T47D (cell line): Measurements from ENCODE around the gene DNM3.

ENCODE experiments used
- DNase-seq, 2 experiments: peaks; one replicate each; pipeline versions ENCODE4 v3.0.0 to v3.0.0-alpha.2; 2011 to 2012; ENCODE audit warnings: low read depth in 1 of 2, low spot score in 1 of 2
- JUND ChIP-seq: IDR thresholded peaks from 2 replicates; pipeline ENCODE4 v1.6.1; 2012; ENCODE audit warnings: low read depth
- in situ Hi-C: cut with HindIII; loops from 2 replicates; pipeline ENCODE4 v1.10.0; 2016; ENCODE audit warnings: low sequenced_read_pairs, low pct_unique_long_range_greater_than_20kb

The DNM3 gene

DNA sequence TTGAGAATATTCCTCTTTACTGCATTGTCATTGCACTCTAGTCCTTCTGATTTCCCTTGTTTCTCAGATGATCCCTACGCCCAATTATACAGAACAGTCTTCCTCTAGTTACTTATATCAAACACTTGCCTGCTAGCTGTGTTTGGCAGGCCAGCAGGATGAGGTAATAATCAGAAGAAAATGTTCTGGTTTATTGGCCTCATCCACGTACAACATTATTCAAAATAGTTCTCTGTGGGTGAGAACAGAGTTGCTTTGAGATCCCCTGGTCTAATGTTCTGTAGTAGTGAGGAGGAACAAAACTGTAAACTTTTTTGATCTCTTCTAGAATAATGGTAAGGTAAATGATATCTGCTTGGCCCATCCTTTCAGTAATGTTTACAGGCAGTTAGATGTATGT lies 556.9 kb downstream of the DNM3 start:
- DNase-seq, result no peak
- no peak for TF ChIP-seq JUND
- in situ Hi-C loops, result no loop called here

DNA sequence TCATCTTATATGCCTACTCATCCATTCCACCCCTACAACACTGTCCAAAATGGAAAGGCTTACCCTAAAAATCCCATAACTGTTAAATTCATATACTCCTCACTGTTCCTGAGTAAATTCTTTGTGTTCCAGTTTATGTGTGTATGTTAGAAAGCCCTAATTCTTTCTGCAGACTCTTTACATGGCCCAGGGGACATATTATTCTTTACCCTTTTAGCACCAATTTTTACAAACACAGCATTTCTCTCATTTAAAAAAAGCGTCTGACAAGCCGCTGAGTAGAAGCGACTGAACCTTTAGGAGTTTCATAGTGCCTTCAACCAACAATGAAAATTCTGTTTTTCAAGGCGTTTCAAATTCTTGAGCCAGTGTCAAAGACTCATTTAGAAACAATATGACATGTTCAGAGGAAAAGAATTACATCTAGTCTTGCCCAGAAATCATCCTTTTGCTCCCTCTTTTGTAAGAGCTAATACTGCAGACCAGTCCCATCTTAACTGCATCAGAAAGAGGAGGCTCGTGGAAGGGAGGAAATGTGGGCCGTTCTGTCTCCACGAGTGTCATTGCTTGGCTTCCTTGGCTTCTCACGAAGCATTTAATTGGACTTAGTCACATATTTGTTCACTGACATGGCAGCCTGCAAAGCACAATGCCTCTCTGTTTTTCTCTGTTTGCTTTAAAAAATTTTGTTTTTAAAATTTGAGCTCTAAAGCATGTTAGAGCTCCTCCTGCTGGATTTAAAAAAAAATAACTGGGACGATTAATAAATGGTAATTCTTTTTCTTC lies 557.9 kb downstream of the DNM3 start:
- in situ Hi-C loops, result no loop called here
- no peak for TF ChIP-seq JUND
- peak; percentile 22 to 71 for DNase-seq

DNA sequence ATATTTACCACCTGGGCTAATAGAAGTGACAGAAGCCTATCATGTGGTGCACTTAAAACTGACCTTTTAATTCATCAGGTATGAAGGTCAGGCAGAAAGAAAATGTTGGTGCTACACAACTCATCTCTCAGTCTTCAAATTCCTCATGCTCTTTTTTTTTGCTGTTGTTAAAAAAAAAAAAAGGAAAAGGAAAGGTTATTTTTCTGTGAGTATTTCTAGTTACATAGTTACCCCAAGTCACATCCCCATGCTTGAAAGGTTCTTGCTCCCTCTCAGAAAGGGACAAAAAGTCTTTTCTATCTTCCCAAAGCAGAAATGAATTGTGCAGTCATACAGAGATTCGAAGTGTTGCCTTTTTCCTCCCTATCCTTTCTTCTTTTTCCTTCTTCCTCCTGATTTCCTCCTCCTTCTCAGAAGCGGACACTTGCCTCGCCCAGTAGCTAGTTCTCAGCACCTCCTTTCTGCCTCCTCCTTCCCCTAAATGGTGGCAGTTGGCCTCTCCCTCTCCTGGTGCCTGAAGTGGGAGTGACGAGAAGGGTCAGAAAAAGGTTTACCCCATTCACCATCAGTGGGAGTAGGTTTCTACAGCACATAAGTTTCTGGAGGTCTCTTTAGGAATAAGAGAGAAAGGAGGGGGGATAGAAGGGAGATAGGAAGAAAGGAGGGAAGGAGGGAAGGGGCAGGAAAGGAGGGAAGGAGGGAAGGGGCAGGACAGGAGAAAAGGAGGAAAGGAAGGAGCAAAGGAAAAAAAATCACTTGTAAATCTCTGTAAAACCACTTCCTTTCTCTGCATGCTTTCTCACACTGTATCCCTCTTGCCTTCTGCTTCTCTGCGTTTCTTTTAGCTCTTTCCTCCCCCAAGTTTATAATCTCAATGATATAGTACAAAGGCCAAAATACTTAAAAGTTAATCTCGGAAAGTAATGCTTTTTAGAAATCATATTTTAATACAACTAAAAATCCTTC lies 558.7 kb downstream of the DNM3 start:
- in situ Hi-C loops, result no loop called here
- TF ChIP-seq JUND, result no peak
- no peak for DNase-seq

DNA sequence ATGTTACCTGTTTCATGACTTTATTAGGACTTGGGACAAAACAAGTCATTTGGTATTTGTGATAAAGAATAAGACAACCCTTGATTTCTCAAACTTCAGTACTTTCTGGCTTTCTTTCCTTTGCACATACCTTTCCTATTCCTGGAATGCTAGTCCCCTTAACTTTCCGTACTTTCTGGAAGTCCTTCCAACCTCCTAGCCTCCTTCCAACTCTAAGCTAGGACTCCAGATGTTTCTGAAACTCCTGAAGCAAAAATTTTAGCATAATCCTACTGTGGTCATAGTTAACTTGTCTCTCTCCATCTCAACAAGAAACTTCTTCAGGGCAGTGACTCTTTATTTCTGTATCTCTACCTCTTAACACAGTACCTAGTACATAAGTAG lies 559.4 kb downstream of the DNM3 start:
- no peak for TF ChIP-seq JUND
- DNase-seq, result no peak
- in situ Hi-C loops, result no loop called here

DNA sequence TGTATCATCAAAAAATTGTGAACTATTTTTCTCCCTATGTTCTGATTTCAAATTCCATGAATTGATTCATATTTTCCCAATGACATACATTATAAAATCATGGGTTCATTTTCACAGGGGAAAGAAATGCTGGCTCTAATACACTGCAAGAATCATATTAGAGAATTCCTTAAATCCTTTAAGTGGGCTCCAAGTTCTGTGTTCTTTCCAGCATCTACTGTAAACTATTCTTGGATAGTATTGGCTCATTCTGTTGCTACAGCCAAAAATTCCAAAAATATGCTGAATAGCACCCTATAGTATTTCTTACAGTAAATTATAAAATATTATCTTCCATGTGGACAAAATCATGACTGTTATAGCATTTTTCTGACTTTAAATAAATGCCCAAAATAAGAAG lies 560.2 kb downstream of the DNM3 start:
- DNase-seq, result no peak
- TF ChIP-seq JUND, result no peak
- in situ Hi-C loops, result no loop called here

DNA sequence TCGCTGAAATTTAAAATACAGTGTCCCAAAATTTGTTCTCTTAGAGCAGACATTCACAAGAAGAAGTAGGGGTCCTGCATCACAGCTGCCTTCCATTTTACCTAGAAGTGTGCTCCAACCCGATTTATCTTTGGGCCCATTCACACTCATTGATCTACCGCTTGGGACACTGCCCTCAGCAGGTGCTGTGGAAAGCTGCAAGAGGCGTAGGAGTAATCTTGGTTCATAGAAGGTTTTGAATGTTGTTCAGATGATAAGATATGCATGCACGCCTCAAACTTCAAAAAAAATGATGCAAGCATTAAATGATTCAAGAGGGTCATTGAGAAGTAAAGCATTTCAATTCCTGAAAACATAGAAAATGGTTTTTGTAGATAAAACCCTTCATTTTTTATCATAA lies 560.6 kb downstream of the DNM3 start:
- TF ChIP-seq JUND, result no peak
- in situ Hi-C loops, result no loop called here
- peak in 1 of 2 experiments; percentile 57 for DNase-seq

DNA sequence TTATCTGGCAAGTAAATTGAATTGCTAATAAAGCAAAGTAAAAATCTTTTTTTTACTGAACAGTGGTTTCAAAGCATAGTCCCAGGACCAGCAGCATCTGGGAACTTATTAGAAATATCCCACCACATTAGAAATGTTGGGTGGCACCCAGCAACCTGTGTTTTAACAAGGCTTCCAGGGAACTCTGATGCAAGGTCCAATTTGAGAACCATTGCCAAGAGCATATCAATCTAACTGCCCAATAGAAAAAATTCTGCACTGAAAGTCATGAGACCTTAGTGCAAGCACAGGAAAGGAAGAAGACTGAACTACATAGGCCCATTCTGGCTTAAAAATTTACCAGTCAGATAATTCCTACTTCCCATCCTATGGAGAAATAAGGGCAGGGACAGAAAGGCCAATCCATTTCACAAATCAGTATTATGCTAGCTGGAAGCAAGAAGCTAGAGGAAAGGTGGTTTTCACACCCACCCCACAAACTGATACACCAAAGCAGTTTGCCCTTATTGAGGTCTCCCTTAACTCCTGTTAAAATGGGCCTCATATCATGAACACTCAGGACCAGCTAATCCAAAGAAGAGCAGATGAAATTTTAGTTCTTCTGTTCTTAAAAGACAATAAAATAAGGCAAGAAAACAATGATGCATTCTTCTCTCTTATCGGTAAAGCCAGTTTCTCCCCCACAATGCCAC lies 561.7 kb downstream of the DNM3 start:
- in situ Hi-C loops, result no loop called here
- no peak for DNase-seq
- TF ChIP-seq JUND, result no peak

DNA sequence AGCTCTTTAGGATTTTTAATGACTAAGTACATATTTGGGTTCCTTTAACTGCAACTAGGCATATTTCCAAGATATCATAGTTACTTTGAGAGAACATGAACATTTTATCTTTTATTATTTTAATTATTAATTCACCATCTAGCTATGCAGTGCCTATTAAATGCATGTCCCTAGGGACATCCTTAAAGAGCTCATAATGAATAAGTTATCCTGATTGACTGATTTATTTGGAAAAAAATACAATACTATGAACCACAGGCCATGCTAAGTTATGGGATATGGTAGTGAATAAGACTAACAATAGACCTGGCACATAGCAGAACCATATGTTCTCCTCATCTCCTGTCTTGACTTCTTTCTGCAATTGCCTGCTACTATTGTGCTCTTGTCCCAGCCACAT lies 562.8 kb downstream of the DNM3 start:
- no peak for DNase-seq
- TF ChIP-seq JUND, result no peak
- in situ Hi-C loops, result no loop called here

DNA sequence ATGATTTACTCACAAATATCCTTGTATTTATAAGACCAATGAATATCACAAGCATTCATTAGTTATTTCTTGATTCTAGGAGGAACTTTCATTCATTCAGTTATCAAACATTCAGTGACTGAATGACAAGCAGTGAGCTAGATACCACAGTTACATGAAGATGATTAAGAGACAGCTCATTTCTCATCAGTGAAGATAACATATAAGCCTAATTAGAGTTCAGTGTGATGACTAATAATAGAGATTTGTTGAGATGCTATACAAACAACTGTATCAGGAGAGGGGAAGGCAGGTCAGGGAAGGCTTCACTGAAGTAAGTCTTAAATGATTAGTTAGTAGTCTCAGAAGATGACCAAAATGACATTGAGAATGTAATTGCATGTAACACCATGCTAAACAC lies 564.6 kb downstream of the DNM3 start:
- no peak for TF ChIP-seq JUND
- DNase-seq, result no peak
- in situ Hi-C loops, result no loop called here

DNA sequence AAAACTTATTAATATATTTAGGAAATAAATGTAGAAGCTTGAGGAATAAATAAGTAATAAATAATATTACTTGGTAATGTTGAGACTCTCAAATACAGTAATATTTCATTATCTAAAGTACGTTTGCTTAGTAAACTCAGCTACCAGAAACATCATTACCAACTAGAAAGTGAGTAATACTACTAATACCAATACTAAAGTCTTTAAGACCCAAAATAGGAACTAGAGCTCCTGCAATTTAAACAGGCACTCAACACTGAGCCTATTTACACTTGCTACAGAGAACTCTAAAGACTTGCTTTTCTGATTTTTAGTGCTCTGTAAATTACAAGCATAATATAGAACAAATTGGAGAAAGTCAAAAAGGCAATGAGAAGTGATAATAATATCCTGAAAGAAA lies 565.7 kb downstream of the DNM3 start:
- no peak for TF ChIP-seq JUND
- in situ Hi-C loops, result no loop called here
- no peak for DNase-seq

DNA sequence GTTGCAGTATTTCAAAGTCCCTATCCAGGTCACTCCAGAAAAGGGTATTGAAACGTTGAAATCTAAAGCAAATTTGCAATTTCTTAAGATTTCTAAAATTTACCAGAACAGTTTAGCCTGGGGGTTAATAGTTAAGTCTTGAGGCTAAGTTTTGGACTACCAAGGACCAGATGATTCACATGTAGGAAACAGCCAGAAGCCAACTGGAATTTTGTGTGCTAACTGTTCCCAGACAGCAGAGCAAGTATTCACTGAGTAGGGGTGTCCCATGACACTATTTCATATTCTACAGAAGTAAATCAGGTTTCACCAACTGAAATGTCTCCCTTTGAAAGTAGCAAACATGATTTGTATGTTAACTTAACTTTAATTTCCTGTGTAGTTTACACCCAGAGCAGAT lies 567.7 kb downstream of the DNM3 start:
- no peak for DNase-seq
- in situ Hi-C loops, result no loop called here

DNA sequence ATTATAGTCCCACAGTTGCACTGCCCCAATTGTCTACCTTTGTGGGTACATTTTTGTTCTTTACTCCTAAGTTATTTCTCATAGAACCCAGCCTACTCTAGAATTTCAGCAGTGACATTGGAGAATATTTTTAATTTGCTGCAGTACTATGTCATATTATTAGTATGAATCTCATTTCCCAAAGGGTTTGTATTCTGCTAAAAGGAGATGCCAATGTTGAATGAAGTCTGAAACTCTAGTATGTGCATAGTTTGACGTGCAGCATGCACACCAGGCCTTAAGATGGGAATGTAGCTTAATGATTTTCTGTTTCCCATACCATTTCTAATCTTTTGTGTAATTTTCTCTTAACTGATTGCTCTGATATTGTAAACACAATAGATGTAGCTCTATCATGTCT lies 568.7 kb downstream of the DNM3 start:
- no peak for DNase-seq
- in situ Hi-C loops, result no loop called here
- TF ChIP-seq JUND, result no peak

More for the DNA sequence above, 567.7 kb downstream of the DNM3 start:
- TF ChIP-seq JUND, result no peak
